Measurements from ENCODE around the gene LMAN1L. TPM values are rescaled to one million over a fixed set of nuclear protein-coding genes. Genes with fewer than 3 reads are reported as not detected.
A peak's percentile ranks its signal among the peaks of the same experiment; 100 is the strongest.

LMAN1L gene
- total and polyA plus RNA-seq, 7 donors: 0.64 to 1.8 TPM; not detected in 5

GRCh38 chr15:74789741-74790079 is 22.9 kb upstream of the LMAN1L start:
- WGBS, 2 donors: 9 to 11% methylated on average over 3 of the region's 3 CpGs
- H3K27me3 ChIP-seq: no peaks in the 10 kb centered on the region
- H3K4me3 ChIP-seq: no peak overlapping the region
- no peaks in the 10 kb centered on the region for H3K9me3 ChIP-seq
- intact Hi-C loops (cut with DNase I): no loop called here
- no peaks in the 10 kb centered on the region for H3K36me3 ChIP-seq
- peak overlapping the region; percentile 43 to 72 (median 63) for H3K27ac ChIP-seq
- H3K4me1 ChIP-seq: peaks cover 0 to 77% (median 68%) of the 10 kb centered on the region in 4 donors
- TF ChIP-seq POLR2AphosphoS5 (IDR thresholded peaks at IDR 0.05) (no peak), POLR2A (IDR thresholded peaks at IDR 0.05) (no peak), EP300 (IDR thresholded peaks at IDR 0.05) (no peak), CTCF (IDR thresholded peaks at IDR 0.05) (no peak)
- peak; percentile 61 for DNase-seq

DNA sequence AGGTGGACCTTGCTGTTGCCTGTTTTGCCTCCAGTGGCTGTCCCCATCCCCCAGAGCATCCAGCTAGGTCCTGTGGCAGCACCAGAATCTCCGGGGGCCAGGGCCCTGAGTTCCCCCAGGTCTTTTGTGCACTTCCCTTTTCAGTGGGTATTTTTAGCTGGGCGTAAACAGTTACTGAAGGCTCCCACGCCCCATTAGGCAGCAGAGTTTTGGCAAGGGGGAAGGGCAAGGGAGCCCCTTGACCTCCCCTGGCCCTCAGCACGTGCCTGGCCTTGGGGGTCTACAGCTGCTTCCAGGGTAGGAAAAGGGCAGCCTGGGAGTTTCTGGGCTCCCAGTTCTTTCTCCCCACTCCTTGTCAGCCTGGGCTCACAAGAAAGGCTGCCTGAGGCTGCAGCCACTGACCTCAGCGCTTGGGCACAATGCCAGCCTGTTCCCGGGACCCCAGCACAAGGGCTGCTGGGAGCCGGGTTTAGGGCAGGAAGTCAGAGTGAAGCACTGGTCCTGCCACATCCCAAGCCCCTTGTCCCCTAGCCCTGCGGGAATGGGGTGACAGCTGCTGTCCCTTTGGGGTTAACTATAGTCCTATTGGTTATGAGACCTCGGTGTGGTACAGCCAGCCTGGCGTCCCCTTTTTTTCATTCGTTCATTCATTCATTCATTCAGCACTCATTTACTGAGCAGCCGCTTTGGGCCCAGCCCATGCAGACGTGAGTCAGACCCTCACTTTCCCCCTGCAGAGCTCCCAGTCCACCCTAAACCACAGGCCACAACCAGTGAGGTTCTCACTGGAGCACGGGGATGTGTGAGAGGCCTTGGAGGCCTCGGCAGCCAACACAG is 22.3 kb upstream of the LMAN1L start:
- H3K4me1 ChIP-seq: peaks cover 0 to 71% (median 64%) of the 10 kb centered on the region in 4 donors
- H3K9me3 ChIP-seq: no peaks in the 10 kb centered on the region
- TF ChIP-seq POLR2A (IDR thresholded peaks at IDR 0.05) (no peak), EP300 (IDR thresholded peaks at IDR 0.05) (no peak), CTCF (IDR thresholded peaks at IDR 0.05) (no peak), POLR2AphosphoS5 (IDR thresholded peaks at IDR 0.05) (no peak)
- no peaks in the 10 kb centered on the region for H3K27me3 ChIP-seq
- H3K4me3 ChIP-seq: no peak overlapping the region
- DNase-seq: peak; percentile 82
- intact Hi-C loops (cut with DNase I): no loop called here
- H3K27ac ChIP-seq: peak overlapping the region; percentile 43 to 72 (median 63)
- H3K36me3 ChIP-seq: no peaks in the 10 kb centered on the region
- 22 to 36% methylated on average over 15 of the region's 15 CpGs for WGBS, 2 donors

- WGBS, 2 donors: 28 to 29% methylated on average over 1 of the region's 1 CpG
Measured at GRCh38 chr15:74791007-74791406, 21.6 kb upstream of the LMAN1L start.

DNA sequence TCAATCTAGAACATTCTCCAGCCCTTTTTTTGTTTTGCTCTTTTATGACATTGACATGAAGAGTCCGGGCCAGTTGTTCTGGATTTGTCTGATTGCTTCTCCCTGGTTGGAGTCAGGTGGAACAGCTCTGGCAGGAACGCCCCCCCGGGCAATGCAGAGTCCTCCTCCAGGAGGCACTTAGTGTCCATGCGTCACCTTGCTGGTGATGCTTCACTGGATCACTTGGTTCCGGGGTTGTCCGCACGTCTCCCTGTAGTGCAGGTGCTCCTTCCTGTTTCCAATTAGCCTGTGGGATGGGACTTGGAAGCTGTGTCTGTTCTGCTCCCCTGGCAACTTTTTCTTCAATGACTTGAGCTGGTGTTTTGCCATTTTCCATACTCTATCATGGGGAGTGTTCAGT is 21.0 kb upstream of the LMAN1L start:
- DNase-seq: no peak
- 78 to 80% methylated on average over 7 of the region's 7 CpGs for WGBS, 2 donors
- H3K36me3 ChIP-seq: no peaks in the 10 kb centered on the region
- intact Hi-C loops (cut with DNase I): no loop called here
- H3K4me3 ChIP-seq: no peak overlapping the region
- no peaks in the 10 kb centered on the region for H3K27me3 ChIP-seq
- no peaks in the 10 kb centered on the region for H3K9me3 ChIP-seq
- H3K4me1 ChIP-seq: peaks cover 0 to 57% (median 54%) of the 10 kb centered on the region in 4 donors
- TF ChIP-seq POLR2AphosphoS5 (IDR thresholded peaks at IDR 0.05) (no peak), POLR2A (IDR thresholded peaks at IDR 0.05) (no peak), EP300 (IDR thresholded peaks at IDR 0.05) (no peak), CTCF (IDR thresholded peaks at IDR 0.05) (no peak)
- H3K27ac ChIP-seq: no peak overlapping the region

More at GRCh38 chr15:74791007-74791406, 21.6 kb upstream of the LMAN1L start:
- H3K27me3 ChIP-seq: no peaks in the 10 kb centered on the region
- no peaks in the 10 kb centered on the region for H3K36me3 ChIP-seq
- H3K27ac ChIP-seq: peak overlapping the region in 3 of 4 donors; percentile 43 to 72 (median 64)
- no peak for DNase-seq
- peaks cover 0 to 64% (median 59%) of the 10 kb centered on the region in 4 donors for H3K4me1 ChIP-seq
- intact Hi-C loops (cut with DNase I): no loop called here
- H3K4me3 ChIP-seq: no peak overlapping the region
- H3K9me3 ChIP-seq: no peaks in the 10 kb centered on the region
- TF ChIP-seq POLR2A (IDR thresholded peaks at IDR 0.05): no peak
- TF ChIP-seq CTCF (IDR thresholded peaks at IDR 0.05): no peak
- no peak for TF ChIP-seq POLR2AphosphoS5 (IDR thresholded peaks at IDR 0.05)
- no peak for TF ChIP-seq EP300 (IDR thresholded peaks at IDR 0.05)
